GM19467 (cell line): ENCODE data around the gene LRMDA.

Source experiments
- ATAC-seq: cut with Tn5 transposase; IDR thresholded peaks from one replicate; pipeline ENCODE4 v1.9.1; 2021; ENCODE audit warnings: mild to moderate bottlenecking, moderate library complexity; ENCODE audit not compliant: unreplicated experiment

LRMDA gene

DNA sequence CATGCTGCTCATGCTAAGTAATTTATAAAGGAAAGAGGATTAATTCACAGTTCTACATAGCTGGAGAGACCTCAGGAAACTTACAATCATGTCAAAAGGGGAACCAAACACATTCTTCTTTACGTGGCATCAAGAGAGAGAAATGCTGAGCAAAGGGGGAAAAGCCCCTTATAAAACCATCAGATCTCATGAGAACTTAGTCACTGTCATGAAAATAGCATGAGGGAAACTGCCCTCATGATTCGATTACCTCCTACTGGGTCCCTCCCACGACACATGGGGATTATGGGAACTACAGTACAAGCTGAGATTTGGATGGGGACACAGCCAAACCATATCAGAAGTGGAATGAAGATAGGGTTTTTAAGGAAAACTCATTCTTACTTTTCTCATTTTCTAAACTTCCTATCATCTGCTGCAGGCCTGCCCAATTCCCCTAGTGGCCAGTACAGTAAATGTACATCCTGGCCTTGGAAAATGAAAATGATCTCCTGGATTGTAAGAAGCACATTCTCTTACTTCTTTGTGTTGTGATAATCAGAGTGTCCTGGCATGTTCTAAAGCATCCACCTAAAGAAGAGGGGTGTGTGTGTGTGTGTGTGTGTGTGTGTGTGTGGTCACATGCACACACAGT, 421.5 kb downstream of the LRMDA start:
- no peak for ATAC-seq

DNA sequence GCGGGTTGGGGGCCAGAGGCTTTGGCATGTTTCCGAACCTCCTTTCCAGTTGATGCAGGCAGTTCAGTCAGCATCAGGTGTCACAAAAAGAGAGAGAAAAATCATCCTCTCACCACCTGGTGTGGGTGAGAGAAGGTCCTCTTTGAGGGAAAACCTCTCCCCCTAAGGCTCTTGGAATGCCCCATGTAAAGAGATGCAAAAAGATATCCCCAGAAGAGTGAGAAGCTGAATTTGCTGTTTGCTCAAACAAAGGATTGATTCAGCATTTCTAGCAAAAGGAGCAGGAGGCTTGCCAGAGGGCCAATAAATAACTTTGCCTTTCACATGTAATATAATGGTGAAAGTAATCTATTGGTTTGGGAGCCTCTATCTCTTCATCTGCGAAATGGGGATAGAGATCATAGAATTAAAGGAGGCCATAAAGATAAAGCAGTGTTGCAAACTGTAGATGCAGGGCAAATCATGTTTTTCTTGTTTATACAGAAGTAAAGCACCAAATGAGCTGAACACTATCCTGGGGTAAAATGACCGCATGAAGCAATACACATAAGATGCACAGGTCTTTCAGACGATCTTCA, 425.9 kb downstream of the LRMDA start:
- no peak for ATAC-seq

DNA sequence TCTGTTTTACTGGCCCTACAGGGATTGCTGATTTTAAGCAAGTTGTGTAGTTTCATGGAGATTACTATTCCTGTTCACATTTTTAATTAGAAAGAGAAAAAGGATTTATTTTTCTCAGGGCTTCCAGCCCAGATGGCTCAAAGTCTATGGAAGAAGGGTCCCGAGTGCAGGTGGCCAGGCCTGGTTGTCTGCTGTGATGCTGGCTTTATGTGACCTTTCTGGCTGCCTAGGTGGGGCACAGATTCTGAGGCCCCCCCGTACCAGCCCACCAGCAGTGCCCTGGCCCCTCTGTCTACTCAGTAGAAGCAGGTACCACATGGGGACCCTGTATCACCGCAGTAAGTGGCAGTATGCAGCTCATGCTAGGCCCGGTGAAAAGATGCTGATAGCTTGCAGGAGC, 426.5 kb downstream of the LRMDA start:
- no peak for ATAC-seq

DNA sequence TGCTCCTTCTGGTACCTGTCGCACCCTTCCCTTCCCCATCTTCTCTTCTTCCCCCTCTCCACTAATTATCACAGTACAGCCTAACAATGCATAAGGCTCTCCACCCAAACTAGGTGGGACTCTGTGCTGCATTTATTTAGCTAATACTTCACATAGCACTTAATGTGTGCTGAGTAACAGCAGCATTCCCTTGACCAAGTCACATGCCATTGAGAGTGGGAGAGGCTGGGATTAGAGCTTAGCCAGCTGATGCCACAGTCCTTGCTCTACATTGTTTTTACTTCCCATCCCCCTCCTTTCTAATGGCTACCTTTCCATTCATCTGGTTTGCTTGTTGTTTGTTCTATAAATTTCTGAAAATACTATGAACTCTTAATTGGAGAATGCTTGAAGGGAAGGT, 426.9 kb downstream of the LRMDA start:
- ATAC-seq = no peak

DNA sequence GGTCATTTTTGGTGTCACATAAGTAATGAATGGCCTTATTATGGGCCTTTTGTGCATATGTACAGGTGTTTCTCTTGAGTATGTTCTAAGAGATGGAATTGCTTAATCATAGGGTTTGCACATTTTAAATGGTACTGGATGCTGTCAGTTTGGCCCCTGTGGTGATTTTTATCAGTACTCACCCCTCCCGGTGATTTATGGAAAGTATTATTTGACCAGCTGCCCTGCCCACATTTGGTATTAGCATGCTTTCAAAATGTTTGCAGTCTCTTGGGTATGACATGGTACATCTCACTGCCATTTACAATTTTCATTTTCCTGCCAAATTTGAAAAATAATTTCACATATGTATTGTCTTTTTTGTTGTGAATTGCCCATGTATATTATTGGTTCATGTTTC, 427.7 kb downstream of the LRMDA start:
- no peak for ATAC-seq

DNA sequence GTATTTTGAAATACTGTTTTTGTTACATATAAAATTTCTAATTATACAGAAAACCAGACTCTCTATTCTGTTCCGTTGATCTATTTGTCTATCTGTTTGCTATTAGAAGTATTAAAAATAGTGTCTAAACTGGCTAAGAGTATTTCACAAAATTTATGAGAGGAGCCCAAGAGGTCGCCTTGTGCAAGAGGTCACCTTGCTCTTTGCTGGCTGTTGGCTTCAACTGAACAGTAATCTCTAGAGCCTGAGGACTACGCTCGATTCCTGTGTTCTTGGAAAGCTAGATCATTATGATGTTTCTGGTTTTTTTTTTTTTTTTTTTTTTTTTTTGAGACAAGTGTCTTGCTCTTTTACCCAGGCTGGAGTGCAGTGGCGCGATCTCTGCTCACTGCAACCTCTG, 428.6 kb downstream of the LRMDA start:
- no peak for ATAC-seq

DNA sequence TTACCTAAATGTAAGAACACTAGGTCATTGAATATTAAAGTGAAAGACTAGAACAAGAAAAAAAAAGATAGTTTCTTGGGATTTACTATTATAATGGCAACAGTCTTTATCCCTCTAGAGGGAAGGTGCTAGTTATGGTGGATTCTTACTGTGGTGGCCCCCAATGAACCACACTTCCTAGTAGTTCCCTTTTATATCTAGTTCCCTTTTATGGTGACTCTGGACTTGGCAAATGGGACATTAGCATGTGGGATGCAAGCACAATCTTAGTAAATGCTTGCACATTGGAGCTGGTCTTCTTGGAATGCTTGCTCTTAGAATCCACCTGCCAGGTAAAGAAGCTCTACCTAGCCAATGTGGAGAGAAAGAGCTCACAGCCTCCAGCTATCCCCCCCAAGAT, 430.2 kb downstream of the LRMDA start:
- no peak for ATAC-seq

DNA sequence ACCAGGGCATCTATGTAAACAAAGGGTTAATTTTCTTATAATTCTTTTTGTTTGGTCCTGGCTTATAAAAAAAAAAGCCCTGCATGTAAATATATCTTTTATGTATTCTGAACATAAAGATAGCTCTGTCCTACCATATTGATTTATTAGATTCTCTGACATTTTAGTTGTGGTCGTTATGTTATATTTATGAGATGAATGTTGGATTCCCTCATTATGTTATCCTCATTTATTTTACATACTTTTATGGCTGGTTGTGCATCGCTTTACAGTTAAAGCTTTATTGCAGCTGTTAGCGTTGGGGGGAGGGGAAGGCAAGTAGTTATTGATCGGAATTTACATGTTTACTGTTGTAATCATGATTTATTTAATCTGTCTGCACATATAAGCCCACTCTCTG, 431.5 kb downstream of the LRMDA start:
- no peak for ATAC-seq

DNA sequence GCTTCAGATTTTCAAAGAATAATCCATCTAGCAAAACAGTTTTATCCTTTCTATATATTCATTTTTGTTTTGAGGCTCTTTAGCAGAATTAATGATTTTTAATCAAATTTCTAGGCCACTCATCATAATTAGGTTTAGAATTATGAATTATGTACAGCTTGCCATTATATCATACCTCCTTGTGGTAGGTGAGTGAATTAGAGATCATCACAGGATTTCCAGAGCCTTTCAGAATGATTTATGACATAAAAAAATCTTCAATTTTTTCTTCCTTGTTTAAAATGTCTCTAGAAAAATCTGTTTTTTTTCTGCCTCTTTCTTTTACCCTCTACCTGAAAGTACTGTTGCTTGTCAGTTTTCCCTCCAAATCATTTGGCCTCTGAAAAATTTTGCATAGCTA, 433.3 kb downstream of the LRMDA start:
- ATAC-seq = no peak

DNA sequence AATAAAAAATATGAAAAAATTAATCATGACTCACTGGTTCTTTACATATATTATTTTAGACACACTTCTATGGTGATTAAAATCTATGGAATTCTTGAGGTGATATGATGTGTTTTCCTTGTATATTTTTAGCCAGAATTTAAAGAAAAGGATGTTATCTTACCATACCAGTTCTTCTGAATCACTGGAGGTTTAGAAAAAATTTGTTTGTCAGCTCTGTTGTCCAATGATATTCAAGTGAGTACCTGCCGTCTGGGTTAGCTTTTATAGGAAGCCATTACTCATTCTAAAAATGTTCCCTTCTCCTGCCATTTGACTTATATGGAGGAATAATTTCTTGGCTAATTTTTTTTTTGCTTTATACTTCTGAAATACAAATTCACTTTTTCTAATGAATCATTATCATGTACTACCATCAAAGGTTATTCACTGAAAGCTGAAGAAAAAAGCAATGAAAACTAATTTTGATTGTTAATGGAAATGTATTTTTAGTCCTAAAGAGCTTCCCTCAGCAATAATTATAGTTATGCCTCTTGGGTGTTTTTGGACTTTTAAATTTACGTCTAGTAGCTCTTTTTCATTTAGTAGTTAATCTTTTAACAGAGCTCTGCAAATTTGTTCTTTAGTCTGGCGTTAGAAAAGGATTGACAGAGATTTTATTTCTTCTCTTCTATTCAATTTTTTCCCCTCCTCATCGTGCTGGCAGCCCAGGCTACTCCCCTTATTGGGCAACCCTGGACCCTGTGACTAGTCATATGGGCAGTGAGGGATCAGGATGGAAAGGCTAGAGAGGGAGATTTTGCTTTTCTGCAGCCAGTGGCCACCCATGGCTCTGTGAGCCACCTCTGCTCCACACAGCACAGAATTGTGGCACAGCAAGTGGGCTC, 434.2 kb downstream of the LRMDA start:
- no peak for ATAC-seq

DNA sequence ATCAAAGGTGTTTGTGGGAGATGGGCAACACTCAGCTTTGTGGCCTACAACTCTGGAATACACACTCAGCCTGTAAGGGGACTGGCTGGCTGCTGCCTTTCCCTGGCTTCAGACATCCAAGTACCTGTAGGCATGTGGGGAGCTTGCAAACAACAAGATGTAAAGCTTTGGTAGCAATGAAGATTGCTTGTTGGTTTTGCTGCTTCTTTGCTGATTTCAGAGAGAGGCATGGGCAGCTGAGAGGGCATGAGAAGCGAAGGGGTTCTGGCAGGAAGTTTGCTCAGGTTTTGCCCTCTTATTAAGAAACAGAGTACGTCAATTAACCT, 434.8 kb downstream of the LRMDA start:
- ATAC-seq = no peak

DNA sequence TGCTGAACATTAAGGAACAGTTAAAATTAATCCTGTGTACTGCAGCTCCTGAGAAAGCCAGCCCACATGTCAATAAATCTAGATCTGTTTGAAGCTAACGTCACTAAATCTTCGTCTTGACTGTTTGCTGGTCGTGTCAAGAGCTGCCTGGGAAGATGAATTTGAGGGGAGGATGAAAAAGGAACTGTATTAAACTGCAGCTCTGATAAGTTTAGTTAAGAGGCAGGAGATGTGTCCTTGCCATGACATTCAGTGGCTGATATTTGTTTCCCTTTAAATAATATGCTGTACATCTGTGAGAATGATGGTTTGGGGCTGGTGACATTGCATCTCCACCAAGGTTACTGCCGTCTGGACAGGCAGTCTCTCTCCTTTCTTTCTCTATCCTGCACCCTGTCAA, 435.3 kb downstream of the LRMDA start:
- ATAC-seq = no peak

DNA sequence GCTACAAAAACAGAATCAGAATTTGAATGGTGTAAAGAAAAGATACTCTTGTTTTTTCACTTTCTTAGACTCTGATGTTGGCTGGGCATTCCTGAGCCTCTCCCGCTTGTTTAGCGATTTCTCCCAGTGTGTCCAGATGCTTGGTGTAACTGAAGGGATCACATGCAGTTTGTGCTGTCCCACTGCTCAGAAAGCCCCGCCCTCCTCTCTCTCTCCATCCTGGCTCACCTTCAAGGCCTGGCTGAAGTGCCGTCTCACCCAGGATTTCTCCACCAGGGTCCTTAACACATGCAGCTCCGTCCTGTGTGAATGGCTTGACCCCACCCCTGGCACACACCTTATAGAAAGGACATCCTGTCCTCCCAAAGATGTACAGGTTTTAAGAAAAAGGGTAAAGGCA, 437.1 kb downstream of the LRMDA start:
- no peak for ATAC-seq

DNA sequence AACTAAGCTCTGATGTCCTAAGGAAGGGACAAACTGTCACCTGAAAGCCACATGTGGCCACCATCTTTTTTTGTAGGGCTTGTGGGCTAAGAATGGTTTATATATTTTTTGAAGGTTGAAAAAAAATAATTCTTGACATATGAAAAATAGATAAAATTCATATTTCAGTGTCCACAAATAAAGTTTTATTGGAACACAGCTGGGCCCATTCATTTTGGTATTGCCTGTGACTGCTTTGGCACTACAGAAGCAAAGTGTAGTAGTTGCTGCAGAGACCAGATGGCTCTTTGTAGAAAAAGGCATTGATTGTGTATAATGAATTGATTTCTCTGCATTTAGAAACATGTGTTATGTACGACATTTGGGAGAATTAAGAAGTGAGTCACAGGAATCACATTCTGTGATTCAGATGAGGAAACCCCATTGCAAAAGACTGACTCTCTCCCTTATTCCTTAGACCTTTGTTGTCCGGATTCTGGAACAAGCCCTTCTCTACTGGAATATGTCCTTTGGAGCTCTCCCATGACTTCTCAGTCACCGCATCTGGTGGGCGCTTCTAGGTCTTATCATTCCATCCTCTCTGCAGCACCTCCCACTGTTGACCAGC, 438.7 kb downstream of the LRMDA start:
- no peak for ATAC-seq

DNA sequence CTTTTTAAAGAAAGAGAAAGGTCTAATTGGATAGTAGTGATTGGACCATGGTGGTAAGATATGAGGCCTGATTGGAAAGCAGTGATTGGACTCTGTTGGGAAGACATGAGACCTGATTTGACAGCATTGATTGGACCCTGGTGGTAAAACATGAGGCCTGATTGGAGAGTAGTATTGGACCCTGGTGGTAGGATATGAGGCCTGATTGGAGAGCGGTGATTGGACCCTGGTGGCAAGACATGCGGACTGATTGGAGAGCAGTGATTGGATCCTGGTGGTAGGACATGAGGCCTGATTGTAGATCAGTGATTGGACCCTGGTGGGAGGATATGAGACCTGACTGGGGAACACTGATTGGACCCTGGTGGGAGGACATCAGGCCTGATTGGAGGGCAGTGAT, 444.3 kb downstream of the LRMDA start:
- no peak for ATAC-seq

DNA sequence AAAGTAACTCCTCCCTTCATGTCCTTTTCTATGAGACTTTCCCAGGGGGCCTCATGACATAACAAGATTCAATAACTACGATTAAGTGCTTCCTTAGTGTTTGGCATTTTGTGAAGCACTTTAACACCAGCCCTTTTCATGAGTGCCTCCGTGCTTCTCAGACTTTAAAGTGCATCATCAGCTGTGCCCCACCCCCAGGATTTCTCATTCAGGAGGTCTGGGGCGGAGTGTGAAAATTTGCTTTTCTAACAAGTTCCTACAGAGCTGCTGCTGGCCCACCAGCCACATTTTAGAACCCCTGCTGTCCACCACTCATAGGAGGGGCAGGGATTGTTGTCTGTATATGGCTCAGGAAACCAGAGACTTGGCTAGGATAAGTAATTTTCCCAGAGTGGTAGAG, 445.3 kb downstream of the LRMDA start:
- ATAC-seq = no peak

DNA sequence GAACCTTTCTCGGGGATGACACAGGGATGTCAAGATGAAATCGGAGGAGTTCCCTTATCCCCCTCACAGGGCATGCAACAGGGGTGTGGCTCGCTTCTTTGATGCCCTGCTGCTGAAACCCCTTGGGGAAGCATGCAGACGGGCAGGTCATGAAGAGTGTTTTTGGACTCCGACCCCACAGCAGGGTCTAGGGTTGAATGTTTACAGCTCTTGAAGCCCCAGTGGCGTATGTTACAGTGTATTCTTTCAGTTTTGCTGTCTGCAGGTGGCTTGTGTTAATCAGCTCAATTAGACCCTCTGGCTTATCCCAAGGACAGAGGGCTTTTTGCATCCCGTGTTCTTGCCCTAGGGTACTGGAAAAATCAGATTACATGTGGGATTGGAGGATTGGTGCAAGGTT, 446.5 kb downstream of the LRMDA start:
- no peak for ATAC-seq

DNA sequence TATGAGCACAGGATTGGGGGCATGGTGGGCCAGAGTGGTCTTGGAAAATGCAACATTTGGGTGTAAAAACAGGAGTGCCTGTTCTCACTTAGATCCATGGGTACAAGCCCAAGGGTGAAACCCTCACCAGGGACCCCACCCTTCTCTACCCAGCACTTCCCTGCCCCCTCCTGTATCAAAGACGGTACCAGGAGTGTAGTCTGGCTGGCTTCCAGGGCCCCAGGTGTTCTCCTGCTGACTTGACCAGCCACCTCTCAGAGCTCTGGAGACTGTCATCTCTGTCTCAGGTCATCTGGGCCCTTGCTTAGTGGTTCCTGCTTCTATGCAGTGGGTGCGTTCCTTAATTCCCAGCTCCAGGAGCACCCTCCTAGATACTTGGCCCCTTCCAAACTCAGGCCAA, 447.2 kb downstream of the LRMDA start:
- no peak for ATAC-seq

DNA sequence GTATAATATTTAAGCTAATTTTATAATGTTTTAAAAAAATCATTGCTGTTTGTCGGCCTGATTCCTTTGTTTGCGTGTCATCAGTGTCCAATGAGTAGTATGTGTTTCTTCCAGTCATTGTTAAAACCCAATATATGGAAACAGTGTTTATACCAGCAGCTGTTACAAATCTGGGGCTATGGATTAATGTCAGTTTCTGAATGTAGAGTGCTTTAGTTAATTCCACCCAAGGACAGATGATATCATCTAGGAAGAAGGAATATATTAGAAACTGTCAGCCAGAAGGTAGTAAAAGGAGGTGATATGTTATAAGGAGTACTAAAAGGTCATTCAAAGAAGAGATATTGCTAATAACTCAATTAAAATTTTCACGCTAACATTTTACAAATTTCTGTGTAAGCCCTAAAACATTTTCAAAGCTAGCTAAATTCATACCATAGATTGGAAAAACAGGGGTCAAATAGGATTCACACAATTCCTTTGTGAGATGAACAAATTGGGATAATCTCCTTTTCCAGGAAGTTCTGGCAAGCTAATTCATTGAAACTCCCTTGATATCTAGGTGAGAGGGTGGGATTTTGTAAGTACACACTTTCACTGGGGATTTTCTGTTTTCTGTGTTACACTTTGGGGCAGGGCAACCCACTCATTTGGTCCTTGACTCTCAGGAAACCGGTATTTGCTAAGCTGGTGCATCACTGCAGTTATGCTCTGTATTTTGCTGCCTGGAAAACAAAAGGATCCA, 448.8 kb downstream of the LRMDA start:
- ATAC-seq = no peak

DNA sequence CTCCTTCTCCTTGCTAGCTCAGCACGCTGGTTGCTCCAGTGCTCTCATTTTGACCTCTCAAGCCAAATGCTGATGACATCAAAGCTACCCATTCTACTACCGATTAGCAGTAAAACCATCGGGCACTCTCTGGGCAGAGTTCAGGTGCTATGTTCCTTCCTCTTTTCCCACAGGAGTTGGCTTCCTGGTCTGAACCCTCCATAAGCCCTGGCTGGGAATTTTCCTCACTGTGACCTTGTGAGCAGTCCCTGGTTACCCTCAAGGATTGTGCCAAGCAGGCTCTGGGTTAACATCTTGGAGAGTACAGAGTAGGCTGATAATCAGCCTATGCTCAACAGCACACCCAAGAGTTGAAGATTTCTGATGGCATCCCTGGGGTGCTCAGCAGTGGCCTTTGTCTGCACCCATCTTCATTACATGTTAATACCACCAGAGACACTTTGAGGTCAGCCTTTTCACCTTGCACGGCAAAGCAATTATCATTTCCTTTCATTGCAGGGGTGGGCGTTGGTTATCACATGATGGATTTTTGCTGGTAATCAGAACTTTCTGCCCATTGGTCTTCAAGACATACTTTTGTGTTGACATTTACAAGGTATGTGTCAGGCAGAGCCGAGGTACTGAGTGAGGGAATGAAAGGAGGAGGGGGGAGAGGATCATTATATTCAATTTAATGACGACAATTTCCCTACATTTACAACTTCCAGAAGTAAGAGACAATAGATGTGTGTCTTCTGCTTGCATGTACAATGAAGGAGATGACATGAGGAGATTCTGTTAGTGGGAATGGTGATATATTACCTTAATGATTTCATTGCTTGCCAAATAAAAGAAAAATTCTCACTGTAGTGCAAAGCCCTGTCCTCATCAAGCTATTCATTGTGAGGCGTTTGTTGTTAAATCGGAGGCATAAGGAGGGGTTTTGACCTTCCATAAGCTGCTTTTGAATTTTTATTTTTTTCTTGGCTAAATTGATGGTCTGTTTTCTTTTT, 452.0 kb downstream of the LRMDA start:
- no peak for ATAC-seq
